Measurements from ENCODE around the gene SNAPC3.
A peak's percentile ranks its signal among the peaks of the same experiment; 100 is the strongest.

Gene SNAPC3

DNA sequence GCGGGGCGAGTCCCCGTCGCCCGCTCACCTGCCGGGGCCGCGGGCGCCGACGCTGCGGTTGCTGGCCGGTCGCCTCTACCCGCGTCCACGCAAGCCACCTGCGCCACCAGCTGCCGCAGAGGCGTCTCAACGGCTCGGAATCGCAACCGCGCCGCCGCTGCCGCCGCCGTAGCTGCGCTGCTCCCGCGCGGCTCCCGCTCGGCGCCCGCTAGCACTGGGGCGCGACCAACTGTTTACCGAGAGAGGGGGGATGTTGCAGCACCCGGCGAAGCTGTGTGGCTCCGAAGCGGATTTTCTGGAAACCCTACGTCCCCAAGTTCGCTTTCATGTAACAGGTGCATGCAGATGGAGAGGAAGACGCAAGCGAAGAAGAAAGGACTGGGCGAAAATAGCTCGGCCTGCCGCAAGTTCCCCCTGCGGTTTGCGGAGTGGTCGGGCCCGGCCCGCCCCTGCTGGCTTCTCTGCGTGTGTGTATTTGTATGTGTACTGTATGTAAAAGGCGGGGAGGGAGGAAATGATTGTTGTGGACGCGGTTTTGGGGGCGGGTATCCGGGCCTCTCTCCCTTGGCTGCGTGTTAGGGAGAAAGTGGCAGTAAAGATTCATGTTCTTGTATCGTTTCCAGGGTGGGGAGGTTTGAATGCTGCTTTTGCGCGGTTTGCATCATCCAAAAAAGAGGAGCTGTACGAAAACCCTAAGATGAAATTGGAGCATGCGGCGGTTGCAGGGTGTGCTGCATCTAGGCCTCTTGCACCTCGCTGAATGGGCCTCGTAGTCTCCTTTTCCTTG, 88.3 kb downstream of the SNAPC3 start, which contains the start of gene PSIP1:
Gene PSIP1 (minus strand): TSS at position 182 of the 787 bp plus-strand sequence. CDS start 782 bp downstream, outside the sequence.
- H3K4me3 ChIP-seq (ENCODE audit: low read depth, low read length) = peak within 1 kb of the TSS; percentile 89
- no peak for TF ChIP-seq CTCF (IDR thresholded peaks at IDR 0.05; ENCODE audit: low read depth, low read length)

Data from WI38 (cell line).